GM12864 (cell line): ENCODE measurements around the gene AFG1L.

Source experiments
- DNase-seq: peaks from one replicate; pipeline ENCODE4 v3.0.0-alpha.2; 2011; ENCODE audit warnings: low read depth
- H3K4me3 ChIP-seq: 2 replicates; pipeline ENCODE4 v1.5.1; 2011; ENCODE audit warnings: mild to moderate bottlenecking, low read depth, low read length, control low read depth
- CTCF ChIP-seq: IDR thresholded peaks from 2 replicates; pipeline ENCODE4 v1.5.1; 2011; ENCODE audit warnings: low read depth, mild to moderate bottlenecking, moderate library complexity, low read length, control low read depth, inconsistent platforms; ENCODE audit errors: missing control alignments

Gene AFG1L

GRCh38 chr6:108331982-108332381 is 37.1 kb downstream of the AFG1L start:
- no peak overlapping the region for H3K4me3 ChIP-seq
- no peak for DNase-seq
- TF ChIP-seq CTCF: no peak

GRCh38 chr6:108336971-108337370 is 42.1 kb downstream of the AFG1L start:
- TF ChIP-seq CTCF: no peak
- no peak overlapping the region for H3K4me3 ChIP-seq
- no peak for DNase-seq

- no peak for TF ChIP-seq CTCF
- DNase-seq: no peak
- H3K4me3 ChIP-seq: no peak overlapping the region
Measured at GRCh38 chr6:108337721-108338120, 42.9 kb downstream of the AFG1L start.

- no peak for DNase-seq
- no peak overlapping the region for H3K4me3 ChIP-seq
- TF ChIP-seq CTCF: no peak
Measured at GRCh38 chr6:108341372-108341771, 46.5 kb downstream of the AFG1L start.

- H3K4me3 ChIP-seq: no peak overlapping the region
- DNase-seq: no peak
- TF ChIP-seq CTCF: no peak
Measured at GRCh38 chr6:108343894-108344293, 49.0 kb downstream of the AFG1L start.

- peak; percentile 72 for DNase-seq
- no peak overlapping the region for H3K4me3 ChIP-seq
Measured at GRCh38 chr6:108348655-108349349, 53.9 kb downstream of the AFG1L start.

More at GRCh38 chr6:108348655-108349349, 53.9 kb downstream of the AFG1L start:
- TF ChIP-seq CTCF: no peak
